Measurements from ENCODE around the gene CHTF18. TPM values are rescaled to one million over a fixed set of nuclear protein-coding genes. Genes with fewer than 3 reads are reported as not detected.

Gene CHTF18
- total and polyA plus RNA-seq, 2 experiments from 2014 or later = 61.3 to 129 TPM

DNA sequence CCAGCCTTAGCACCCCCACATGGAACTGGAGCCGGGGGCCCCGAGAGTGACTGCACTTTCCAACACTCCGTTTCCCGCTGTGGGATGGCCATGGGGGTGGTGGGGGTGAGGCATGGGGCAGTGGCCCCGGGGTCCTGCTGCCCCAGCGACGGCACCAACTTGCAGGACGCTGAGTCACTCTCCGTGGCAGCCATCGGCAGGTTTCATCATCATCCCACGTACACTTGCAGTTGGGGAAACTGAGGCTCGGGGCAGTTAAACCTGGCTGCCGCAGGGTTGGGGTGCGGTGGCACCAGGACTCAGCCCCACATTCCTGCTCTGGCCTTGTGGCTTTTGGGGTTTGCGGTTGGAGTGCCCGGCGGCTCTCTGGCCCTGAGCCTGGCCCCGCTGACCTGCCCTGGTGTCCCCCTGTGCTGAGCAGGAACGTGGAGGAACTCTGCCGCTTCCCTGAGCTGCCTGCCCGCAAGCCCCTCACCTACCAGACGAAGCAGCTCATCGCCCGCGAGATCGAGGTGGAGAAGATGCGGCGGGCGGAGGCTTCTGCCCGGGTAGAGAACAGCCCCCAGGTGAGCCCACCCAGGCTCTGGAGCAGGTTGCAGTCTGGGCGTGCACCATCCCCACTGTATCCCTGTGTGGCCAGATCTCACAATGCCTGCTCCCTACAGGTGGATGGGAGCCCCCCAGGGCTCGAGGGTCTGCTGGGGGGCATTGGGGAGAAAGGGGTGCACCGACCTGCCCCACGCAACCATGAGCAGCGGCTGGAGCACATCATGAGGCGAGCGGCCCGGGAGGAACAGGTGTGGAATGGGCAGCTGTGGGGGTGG, 8.1 kb downstream of the CHTF18 start:
- Histone ChIP-seq H3K9me2 (ENCODE audit: insufficient read depth) (no peaks in the 10 kb centered on the region), H3K4me1 (ENCODE audit: insufficient read depth) (peaks cover 3% of the 10 kb centered on the region; the same call in 1 of the 2 replicates), H3K4me3 (no peak overlapping the region), H3K27ac (ENCODE audit: low read depth) (no peak overlapping the region), H3K36me3 (ENCODE audit: insufficient read depth) (no peaks in the 10 kb centered on the region; the same call in 1 of the 2 replicates), H3K79me2 (replicated peaks; ENCODE audit: insufficient read depth) (no peaks in the 10 kb centered on the region), H2AFZ (no peak overlapping the region), H3K4me2 (no peak overlapping the region), H4K20me1 (replicated peaks; ENCODE audit: insufficient read depth) (peaks cover 4% of the 10 kb centered on the region; the same call in 1 of the 2 replicates), H3K27me3 (ENCODE audit: insufficient read depth) (peaks cover 8% of the 10 kb centered on the region; the same call in 1 of the 2 replicates), H3F3A (replicated peaks; ENCODE audit: low read depth) (no peaks in the 10 kb centered on the region)
- Mint-ChIP-seq H3K9me3 (no peaks in the 10 kb centered on the region; the same call in 1 of the 3 replicates), H3K4me1 (no peaks in the 10 kb centered on the region), H3K27me3 (ENCODE audit: insufficient read depth, low read depth, poor library complexity) (peaks cover 15% of the 10 kb centered on the region), H3K4me3 (no peak overlapping the region), H3K36me3 (ENCODE audit: low read depth) (peaks cover 28% of the 10 kb centered on the region), H3K27ac (no peak overlapping the region)
- ATAC-seq (no peak), DNase-seq (ENCODE audit: low spot score) (no peak)
- no peak for TF ChIP-seq POLR2AphosphoS5 (IDR thresholded peaks at IDR 0.05; ENCODE audit: low read depth)
- no peak for TF ChIP-seq ZNF462 (CRISPR knock-in tag; IDR thresholded peaks at IDR 0.05)
- TF ChIP-seq, protein P1, sequence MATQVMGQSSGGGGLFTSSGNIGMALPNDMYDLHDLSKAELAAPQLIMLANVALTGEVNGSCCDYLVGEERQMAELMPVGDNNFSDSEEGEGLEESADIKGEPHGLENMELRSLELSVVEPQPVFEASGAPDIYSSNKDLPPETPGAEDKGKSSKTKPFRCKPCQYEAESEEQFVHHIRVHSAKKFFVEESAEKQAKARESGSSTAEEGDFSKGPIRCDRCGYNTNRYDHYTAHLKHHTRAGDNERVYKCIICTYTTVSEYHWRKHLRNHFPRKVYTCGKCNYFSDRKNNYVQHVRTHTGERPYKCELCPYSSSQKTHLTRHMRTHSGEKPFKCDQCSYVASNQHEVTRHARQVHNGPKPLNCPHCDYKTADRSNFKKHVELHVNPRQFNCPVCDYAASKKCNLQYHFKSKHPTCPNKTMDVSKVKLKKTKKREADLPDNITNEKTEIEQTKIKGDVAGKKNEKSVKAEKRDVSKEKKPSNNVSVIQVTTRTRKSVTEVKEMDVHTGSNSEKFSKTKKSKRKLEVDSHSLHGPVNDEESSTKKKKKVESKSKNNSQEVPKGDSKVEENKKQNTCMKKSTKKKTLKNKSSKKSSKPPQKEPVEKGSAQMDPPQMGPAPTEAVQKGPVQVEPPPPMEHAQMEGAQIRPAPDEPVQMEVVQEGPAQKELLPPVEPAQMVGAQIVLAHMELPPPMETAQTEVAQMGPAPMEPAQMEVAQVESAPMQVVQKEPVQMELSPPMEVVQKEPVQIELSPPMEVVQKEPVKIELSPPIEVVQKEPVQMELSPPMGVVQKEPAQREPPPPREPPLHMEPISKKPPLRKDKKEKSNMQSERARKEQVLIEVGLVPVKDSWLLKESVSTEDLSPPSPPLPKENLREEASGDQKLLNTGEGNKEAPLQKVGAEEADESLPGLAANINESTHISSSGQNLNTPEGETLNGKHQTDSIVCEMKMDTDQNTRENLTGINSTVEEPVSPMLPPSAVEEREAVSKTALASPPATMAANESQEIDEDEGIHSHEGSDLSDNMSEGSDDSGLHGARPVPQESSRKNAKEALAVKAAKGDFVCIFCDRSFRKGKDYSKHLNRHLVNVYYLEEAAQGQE (IDR thresholded peaks at IDR 0.05; ENCODE audit: unreplicated experiment) = no peak
